Measurements from ENCODE around the gene TUBB8B. TPM values are rescaled to one million over a fixed set of nuclear protein-coding genes. Genes with fewer than 3 reads are reported as not detected.
"Not testable (repeated sequence)": the region's sequence is repeated elsewhere in the genome, so short reads cannot be mapped to it uniquely, and the experiment has no call there.

The TUBB8B gene
- total and polyA plus RNA-seq, 10 donors = 0.49 to 1.5 (median 0.51) TPM; not detected in 7

DNA sequence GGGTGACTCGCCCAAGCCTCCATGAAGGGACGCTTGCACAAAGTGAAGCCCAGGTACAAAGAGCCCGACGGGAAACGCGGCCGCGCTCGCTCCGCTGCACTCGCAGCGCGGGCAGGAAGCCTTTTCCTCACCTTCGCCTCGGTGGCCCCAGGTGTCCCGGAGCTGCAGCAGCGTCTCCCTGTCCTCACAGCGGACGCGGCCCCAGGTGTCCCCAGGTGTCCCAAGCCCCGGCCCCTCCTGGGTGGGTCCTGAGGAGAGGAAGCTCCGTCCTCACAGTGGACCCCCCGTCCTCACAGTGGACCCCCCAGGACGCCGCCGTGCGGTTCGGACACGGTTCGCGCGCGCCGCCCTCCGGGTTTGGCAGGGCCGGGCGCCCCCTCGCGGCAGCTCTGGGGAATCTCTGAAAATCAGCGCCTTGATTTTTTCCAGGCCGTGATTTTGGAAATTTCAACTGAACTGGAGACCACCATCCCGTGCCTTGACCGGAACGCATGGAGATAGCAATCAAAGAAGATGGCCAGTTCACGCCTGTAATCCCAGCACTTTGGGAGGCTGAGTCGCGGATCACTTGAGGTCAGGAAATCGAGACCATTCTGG, 23.9 kb upstream of the TUBB8B start:
- H3K9me3 ChIP-seq; H3K27ac ChIP-seq; H3K4me1 ChIP-seq; H3K36me3 ChIP-seq; H3K4me3 ChIP-seq; DNase-seq; intact Hi-C loops (cut with DNase I; ENCODE audit: low total_unique reads): not testable (repeated sequence)
- 43 to 67% (median 44%) methylated on average over 25 to 48 of the region's 48 CpGs for WGBS, 5 donors
- TF ChIP-seq, protein P1, sequence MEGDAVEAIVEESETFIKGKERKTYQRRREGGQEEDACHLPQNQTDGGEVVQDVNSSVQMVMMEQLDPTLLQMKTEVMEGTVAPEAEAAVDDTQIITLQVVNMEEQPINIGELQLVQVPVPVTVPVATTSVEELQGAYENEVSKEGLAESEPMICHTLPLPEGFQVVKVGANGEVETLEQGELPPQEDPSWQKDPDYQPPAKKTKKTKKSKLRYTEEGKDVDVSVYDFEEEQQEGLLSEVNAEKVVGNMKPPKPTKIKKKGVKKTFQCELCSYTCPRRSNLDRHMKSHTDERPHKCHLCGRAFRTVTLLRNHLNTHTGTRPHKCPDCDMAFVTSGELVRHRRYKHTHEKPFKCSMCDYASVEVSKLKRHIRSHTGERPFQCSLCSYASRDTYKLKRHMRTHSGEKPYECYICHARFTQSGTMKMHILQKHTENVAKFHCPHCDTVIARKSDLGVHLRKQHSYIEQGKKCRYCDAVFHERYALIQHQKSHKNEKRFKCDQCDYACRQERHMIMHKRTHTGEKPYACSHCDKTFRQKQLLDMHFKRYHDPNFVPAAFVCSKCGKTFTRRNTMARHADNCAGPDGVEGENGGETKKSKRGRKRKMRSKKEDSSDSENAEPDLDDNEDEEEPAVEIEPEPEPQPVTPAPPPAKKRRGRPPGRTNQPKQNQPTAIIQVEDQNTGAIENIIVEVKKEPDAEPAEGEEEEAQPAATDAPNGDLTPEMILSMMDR (IDR thresholded peaks at IDR 0.05 in 8 of 11, conservative IDR thresholded peaks at IDR 0.05 in 3 of 11) = peak in 5 of 11 experiments; percentile 7 to 45 (median 31)
- peaks cover 0 to 40% (median 0%) of the 10 kb centered on the region in 7 donors for H3K27me3 ChIP-seq (replicated peaks in 1 of 7)

DNA sequence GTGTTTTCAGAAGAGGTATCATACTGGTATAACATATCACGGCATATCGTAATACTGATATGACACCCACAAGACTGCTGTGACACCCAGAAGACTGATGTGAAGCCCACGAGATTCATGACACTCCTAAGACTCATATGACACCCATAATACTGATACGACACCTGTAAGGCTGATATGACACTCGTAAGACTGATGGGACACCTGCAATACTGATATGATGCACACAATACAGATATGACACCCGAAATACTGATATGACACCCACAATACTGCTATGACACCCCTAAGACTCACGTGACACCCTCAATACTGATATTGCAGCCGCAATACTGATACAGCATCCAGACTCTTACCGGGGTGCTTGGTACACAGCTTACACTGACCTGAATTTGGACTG, 18.3 kb upstream of the TUBB8B start:
- H3K4me1 ChIP-seq; intact Hi-C loops (cut with DNase I; ENCODE audit: low total_unique reads); H3K27ac ChIP-seq; H3K4me3 ChIP-seq; H3K9me3 ChIP-seq; DNase-seq; H3K36me3 ChIP-seq: not testable (repeated sequence)
- peaks cover 0 to 33% (median 0%) of the 10 kb centered on the region in 7 donors for H3K27me3 ChIP-seq (replicated peaks in 1 of 7)
- WGBS, 5 donors = 64 to 71% (median 67%) methylated on average over 9 of the region's 9 CpGs

DNA sequence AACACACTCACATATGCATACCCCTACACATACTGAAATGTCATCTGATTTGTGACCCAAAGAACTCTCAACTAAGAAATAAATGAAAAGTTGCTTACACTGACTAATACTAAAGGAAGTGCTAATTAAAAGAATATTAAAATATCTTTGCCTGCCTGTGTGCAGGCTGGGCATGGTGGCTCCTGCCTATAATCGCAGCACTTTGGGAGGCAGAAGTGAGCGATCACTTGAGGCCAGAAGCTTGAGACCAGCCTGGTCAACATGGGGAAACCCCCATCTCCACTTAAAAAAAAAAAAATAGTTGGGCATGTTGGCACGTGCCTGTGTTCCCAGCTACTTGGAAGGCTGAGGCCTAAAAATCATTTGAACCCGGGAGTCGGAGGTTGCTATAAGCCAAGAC, 14.9 kb upstream of the TUBB8B start:
- H3K4me3 ChIP-seq; H3K27ac ChIP-seq; intact Hi-C loops (cut with DNase I; ENCODE audit: low total_unique reads); H3K36me3 ChIP-seq; DNase-seq; H3K4me1 ChIP-seq; H3K9me3 ChIP-seq: not testable (repeated sequence)
- H3K27me3 ChIP-seq (replicated peaks in 1 of 7) = peaks cover 0 to 26% (median 0%) of the 10 kb centered on the region in 7 donors
- 89 to 91% (median 90%) methylated on average over 5 of the region's 5 CpGs for WGBS, 5 donors

- H3K9me3 ChIP-seq; DNase-seq; H3K4me3 ChIP-seq; intact Hi-C loops (cut with DNase I; ENCODE audit: low total_unique reads); H3K36me3 ChIP-seq; H3K4me1 ChIP-seq; H3K27ac ChIP-seq: not testable (repeated sequence)
- 92 to 98% (median 95%) methylated on average over 2 of the region's 2 CpGs for WGBS, 5 donors
- peaks cover 0 to 26% (median 0%) of the 10 kb centered on the region in 7 donors for H3K27me3 ChIP-seq (replicated peaks in 1 of 7)
Observed at GRCh38 chr18:63656-64055, 14.2 kb upstream of the TUBB8B start.

GRCh38 chr18:54388-54787, 5.0 kb upstream of the TUBB8B start:
- H3K27ac ChIP-seq; H3K4me3 ChIP-seq; H3K4me1 ChIP-seq; H3K27me3 ChIP-seq (replicated peaks in 1 of 7); intact Hi-C loops (cut with DNase I; ENCODE audit: low total_unique reads); H3K36me3 ChIP-seq; DNase-seq: not testable (repeated sequence)
- peaks cover 0 to 12% (median 0%) of the 10 kb centered on the region in 8 donors for H3K9me3 ChIP-seq
- 77 to 95% (median 82%) methylated on average over 1 of the region's 1 CpG for WGBS, 5 donors

- H3K9me3 ChIP-seq; H3K36me3 ChIP-seq; DNase-seq; H3K4me3 ChIP-seq; intact Hi-C loops (cut with DNase I; ENCODE audit: low total_unique reads); H3K27ac ChIP-seq; H3K27me3 ChIP-seq (replicated peaks in 1 of 7); H3K4me1 ChIP-seq: not testable (repeated sequence)
- WGBS, 5 donors = 90 to 95% (median 93%) methylated on average over 12 to 25 of the region's 25 CpGs
Observed at GRCh38 chr18:48696-49095, 719 bp downstream of the TUBB8B start.

GRCh38 chr18:13177-13576, 36.2 kb downstream of the TUBB8B start:
- H3K36me3 ChIP-seq; H3K4me1 ChIP-seq; H3K27me3 ChIP-seq (replicated peaks in 1 of 7); H3K9me3 ChIP-seq; H3K27ac ChIP-seq; H3K4me3 ChIP-seq; DNase-seq; intact Hi-C loops (cut with DNase I; ENCODE audit: low total_unique reads): not testable (repeated sequence)
- WGBS, 5 donors = no CpG with 5 or more reads among the region's 6 CpGs

GRCh38 chr18:12773-13172, 36.6 kb downstream of the TUBB8B start:
- H3K27ac ChIP-seq; intact Hi-C loops (cut with DNase I; ENCODE audit: low total_unique reads); H3K9me3 ChIP-seq; H3K4me1 ChIP-seq; DNase-seq; H3K27me3 ChIP-seq (replicated peaks in 1 of 7); H3K4me3 ChIP-seq; H3K36me3 ChIP-seq: not testable (repeated sequence)
- no CpG with 5 or more reads among the region's 9 CpGs for WGBS, 5 donors

DNA sequence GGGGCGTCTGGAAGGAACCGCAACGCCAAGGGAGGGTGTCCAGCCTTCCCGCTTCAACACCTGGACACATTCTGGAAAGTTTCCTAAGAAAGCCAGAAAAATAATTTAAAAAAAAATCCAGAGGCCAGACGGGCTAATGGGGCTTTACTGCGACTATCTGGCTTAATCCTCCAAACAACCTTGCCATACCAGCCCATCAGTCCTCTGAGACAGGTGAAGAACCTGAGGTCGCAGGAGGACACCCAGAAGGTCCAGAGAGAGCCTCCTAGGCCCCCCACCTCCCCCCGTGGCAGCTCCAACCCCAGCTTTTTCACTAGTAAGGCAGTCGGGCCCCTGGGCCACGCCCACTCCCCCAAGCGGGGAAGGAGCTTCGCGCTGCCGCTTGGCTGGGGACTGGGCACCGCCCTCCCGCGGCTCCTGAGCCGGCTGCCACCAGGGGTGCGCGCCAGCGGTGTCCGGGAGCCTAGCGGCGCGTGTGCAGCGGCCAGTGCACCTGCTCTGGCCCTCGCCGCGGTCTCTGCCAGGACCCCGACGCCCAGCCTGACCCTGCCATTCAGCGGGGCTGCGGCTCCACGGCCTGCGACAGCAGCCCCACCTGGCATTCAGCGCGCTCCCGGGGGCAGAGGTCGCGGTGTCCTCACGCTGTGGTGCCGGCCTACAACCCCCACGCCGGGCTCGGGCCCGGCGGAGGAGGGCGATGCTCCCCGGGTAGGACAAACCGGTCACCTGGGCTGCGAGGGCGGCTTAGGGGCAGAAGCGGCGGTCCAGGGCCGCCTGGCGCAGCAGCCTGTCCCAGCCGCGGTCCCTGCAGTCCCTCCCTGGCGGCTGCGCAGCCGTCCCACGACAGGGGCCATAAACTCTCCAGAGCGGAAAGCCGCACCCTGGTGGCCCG, 37.8 kb downstream of the TUBB8B start:
- H3K27me3 ChIP-seq (replicated peaks in 1 of 7); H3K4me3 ChIP-seq; H3K36me3 ChIP-seq; DNase-seq; H3K4me1 ChIP-seq; intact Hi-C loops (cut with DNase I; ENCODE audit: low total_unique reads); H3K9me3 ChIP-seq; H3K27ac ChIP-seq: not testable (repeated sequence)
- WGBS, 5 donors = 87 to 94% (median 89%) methylated on average over 8 to 24 of the region's 65 CpGs; no CpG with 5 or more reads in 1 of the 5 donors

- WGBS, 5 donors = 73 to 89% (median 81%) methylated on average over 16 to 68 of the region's 75 CpGs
- not testable (repeated sequence) for H3K4me1 ChIP-seq
Observed at GRCh38 chr18:10624-11184, 38.7 kb downstream of the TUBB8B start.

More at GRCh38 chr18:10624-11184, 38.7 kb downstream of the TUBB8B start:
- H3K27me3 ChIP-seq (replicated peaks in 1 of 7); intact Hi-C loops (cut with DNase I; ENCODE audit: low total_unique reads); H3K27ac ChIP-seq; H3K36me3 ChIP-seq; H3K9me3 ChIP-seq; H3K4me3 ChIP-seq: not testable (repeated sequence)
- DNase-seq = peak; percentile 84
